Liver (tissue), 9 donors: ENCODE data around the gene CR1L. TPM values are rescaled to one million over a fixed set of nuclear protein-coding genes. Genes with fewer than 3 reads are reported as not detected.

ENCODE experiments used
- DNase-seq: peaks from one replicate; pipeline ENCODE4 v3.0.0-alpha.2; 2017; ENCODE audit warnings: low spot score
- H3K27ac ChIP-seq, 2 donors: one replicate each; pipeline ENCODE4 v1.7.0; 2013; ENCODE audit warnings: inconsistent platforms in 2 of 2, low read length in 2 of 2, control low read depth in 1 of 2, low read depth in 1 of 2, mild to moderate bottlenecking in 1 of 2
- H3K27me3 ChIP-seq, 4 donors: one replicate each; pipeline versions ENCODE4 v1.6.1 to v1.7.0; 2013; ENCODE audit warnings: low read length in 3 of 4, inconsistent platforms in 1 of 4, mild to moderate bottlenecking in 1 of 4, moderate library complexity in 1 of 4; ENCODE audit not compliant: control insufficient read depth in 4 of 4, insufficient read depth in 4 of 4
- H3K36me3 ChIP-seq, 4 donors: one replicate each; pipeline versions ENCODE4 v1.6.1 to v1.7.0; 2013; ENCODE audit warnings: low read length in 3 of 4, mild to moderate bottlenecking in 3 of 4, low read depth in 1 of 4, moderate library complexity in 1 of 4; ENCODE audit not compliant: control insufficient read depth in 4 of 4, insufficient read depth in 3 of 4
- H3K4me1 ChIP-seq, 4 donors: one replicate each; pipeline versions ENCODE4 v1.6.1 to v1.7.0; 2013; ENCODE audit warnings: low read length in 3 of 4, mild to moderate bottlenecking in 3 of 4, moderate library complexity in 1 of 4; ENCODE audit not compliant: control insufficient read depth in 4 of 4, insufficient read depth in 4 of 4
- H3K4me3 ChIP-seq, 3 donors: one replicate each; pipeline versions ENCODE4 v1.6.1 to v1.7.0; 2013; ENCODE audit warnings: low read length in 3 of 3, control low read depth in 1 of 3, low read depth in 1 of 3, mild to moderate bottlenecking in 1 of 3
- H3K9ac ChIP-seq, 2 donors: one replicate each; pipeline ENCODE4 v1.7.0; 2013; ENCODE audit warnings: low read length in 2 of 2, mild to moderate bottlenecking in 2 of 2, moderate library complexity in 2 of 2, control low read depth in 1 of 2, low read depth in 1 of 2
- H3K9me3 ChIP-seq, 4 donors: one replicate each; pipeline versions ENCODE4 v1.6.1 to v1.7.0; 2013; ENCODE audit warnings: low read length in 3 of 4; ENCODE audit not compliant: control insufficient read depth in 4 of 4
- ATF3 ChIP-seq: IDR thresholded peaks from 2 replicates; pipeline ENCODE4 v1.6.1; 2016; ENCODE audit warnings: antibody characterized with exemption
- EGR1 ChIP-seq, 2 donors: IDR thresholded peaks; 2 replicates each; pipeline ENCODE4 v1.6.1; 2016 to 2018; ENCODE audit warnings: antibody characterized with exemption in 2 of 2, low read depth in 2 of 2
- FOXA1 ChIP-seq: IDR thresholded peaks from 2 replicates; pipeline ENCODE4 v1.6.1; 2016; ENCODE audit warnings: antibody characterized with exemption
- GABPA ChIP-seq, 2 donors: IDR thresholded peaks in 1 of 2; conservative IDR thresholded peaks in 1 of 2; 2 replicates each; pipeline ENCODE4 v1.6.1; 2016; ENCODE audit warnings: antibody characterized with exemption in 2 of 2, mild to moderate bottlenecking in 1 of 2, moderate library complexity in 1 of 2
- HNF4A ChIP-seq, 2 donors: conservative IDR thresholded peaks; 2 replicates each; pipeline ENCODE4 v1.6.1; 2016; ENCODE audit warnings: antibody characterized with exemption in 2 of 2, mild to moderate bottlenecking in 2 of 2
- HNF4G ChIP-seq: IDR thresholded peaks from 2 replicates; pipeline ENCODE4 v1.6.1; 2016; ENCODE audit warnings: antibody characterized with exemption
- JUND ChIP-seq, 2 donors: IDR thresholded peaks; 2 replicates each; pipeline ENCODE4 v1.6.1; 2016; ENCODE audit warnings: antibody characterized with exemption in 2 of 2
- MAX ChIP-seq: IDR thresholded peaks from 2 replicates; pipeline ENCODE4 v1.6.1; 2016; ENCODE audit warnings: antibody characterized with exemption
- NR2F2 ChIP-seq: IDR thresholded peaks from 2 replicates; pipeline ENCODE4 v1.6.1; 2016; ENCODE audit warnings: antibody characterized with exemption
- RAD21 ChIP-seq, 2 donors: IDR thresholded peaks; 2 replicates each; pipeline ENCODE4 v1.6.1; 2016; ENCODE audit warnings: antibody characterized with exemption in 2 of 2, mild to moderate bottlenecking in 2 of 2
- REST ChIP-seq: IDR thresholded peaks from 2 replicates; pipeline ENCODE4 v1.6.1; 2016; ENCODE audit warnings: antibody characterized with exemption, mild to moderate bottlenecking
- RXRA ChIP-seq, 2 donors: IDR thresholded peaks; 2 replicates each; pipeline ENCODE4 v1.6.1; 2017 to 2018; ENCODE audit warnings: antibody characterized with exemption in 2 of 2, mild to moderate bottlenecking in 1 of 2
- SP1 ChIP-seq: IDR thresholded peaks from 2 replicates; pipeline ENCODE4 v1.6.1; 2018; ENCODE audit warnings: antibody characterized with exemption, mild to moderate bottlenecking
- TAF1 ChIP-seq: conservative IDR thresholded peaks from 2 replicates; pipeline ENCODE4 v1.6.1; 2016; ENCODE audit warnings: antibody characterized with exemption, mild to moderate bottlenecking
- ZBTB33 ChIP-seq: IDR thresholded peaks from 2 replicates; pipeline ENCODE4 v1.6.1; 2016; ENCODE audit warnings: antibody characterized with exemption
- WGBS: extraction: QIAGEN DNeasy Blood & Tissue Kit; methylation state at CpG from one replicate; pipeline ENCODE4 v1.1.7; 2013; 5-methylcytosine and 5-hydroxymethylcytosine counted together
- polyA plus RNA-seq, 2 donors: library from polyadenylated mRNA; stranded (reverse) in 1 of 2; unstranded in 1 of 2; fragments of 200-250 nt in 1 of 2; fragments of >200 nt in 1 of 2; fragmentation: Nextera tagmentation in 1 of 2; extraction: Ambion mirVana in 1 of 2; gene quantifications; one replicate each; pipeline versions ENCODE4 v1.2.1 to v1.2.3, GENCODE V29; 2013 to 2015
- total RNA-seq, 2 donors: library from RNA; depleted of rRNA; stranded (reverse); fragments of >200 nt; gene quantifications; one replicate each; pipeline ENCODE4 v1.2.3, GENCODE V29; 2014
- donor health status: healthy.
- donor health status: healthy.
- donor health status: healthy.
- donor health status: healthy.
- donor health status: healthy.

CR1L gene
- total and polyA plus RNA-seq, 4 donors, result 0.18 to 30.9 (median 0.42) TPM

- peak overlapping the region; percentile 45 to 51 for H3K27ac ChIP-seq
- TF ChIP-seq GABPA (IDR thresholded peaks at IDR 0.05 in 1 of 2, conservative IDR thresholded peaks at IDR 0.05 in 1 of 2) (no peak), ZBTB33 (no peak), RAD21 (IDR thresholded peaks at IDR 0.05) (no peak), JUND (IDR thresholded peaks at IDR 0.05) (no peak), ATF3 (no peak), MAX (no peak), HNF4A (conservative IDR thresholded peaks at IDR 0.05) (peak in 1 of 2 donors; percentile 16), NR2F2 (no peak)
- no peak overlapping the region for H3K4me3 ChIP-seq
- peaks cover 0 to 24% (median 20%) of the 10 kb centered on the region in 4 donors for H3K36me3 ChIP-seq
- no peaks in the 10 kb centered on the region for H3K27me3 ChIP-seq
- H3K9ac ChIP-seq, result no peak overlapping the region
- peaks cover 6 to 34% (median 28%) of the 10 kb centered on the region in 4 donors for H3K4me1 ChIP-seq
- DNase-seq, result no peak
- 28% methylated on average over 2 of the region's 2 CpGs for WGBS
- no peaks in the 10 kb centered on the region for H3K9me3 ChIP-seq
Measured at GRCh38 chr1:207755846-207756693, 111.1 kb downstream of the CR1L start.

GRCh38 chr1:207762622-207763021 lies 117.7 kb downstream of the CR1L start:
- 90% methylated on average over 13 of the region's 13 CpGs for WGBS
- TF ChIP-seq EGR1 (IDR thresholded peaks at IDR 0.05; ENCODE audit: low read depth in 2 of 2) (no peak), HNF4G (no peak), ATF3 (no peak), TAF1 (no peak)
- H3K36me3 ChIP-seq, result peaks cover 7 to 65% (median 52%) of the 10 kb centered on the region in 4 donors
- no peak for DNase-seq
- no peaks in the 10 kb centered on the region for H3K27me3 ChIP-seq
- H3K27ac ChIP-seq, result no peak overlapping the region
- peaks cover 0 to 2% (median 0%) of the 10 kb centered on the region in 4 donors for H3K4me1 ChIP-seq
- no peak overlapping the region for H3K4me3 ChIP-seq
- no peaks in the 10 kb centered on the region for H3K9me3 ChIP-seq
- H3K9ac ChIP-seq, result no peak overlapping the region

GRCh38 chr1:207763091-207763490 lies 118.2 kb downstream of the CR1L start:
- H3K27ac ChIP-seq, result no peak overlapping the region
- TF ChIP-seq JUND (IDR thresholded peaks at IDR 0.05) (no peak), NR2F2 (no peak), SP1 (no peak), HNF4A (conservative IDR thresholded peaks at IDR 0.05) (no peak), REST (no peak), EGR1 (IDR thresholded peaks at IDR 0.05; ENCODE audit: low read depth in 2 of 2) (no peak), GABPA (IDR thresholded peaks at IDR 0.05 in 1 of 2, conservative IDR thresholded peaks at IDR 0.05 in 1 of 2) (no peak), HNF4G (no peak), RXRA (IDR thresholded peaks at IDR 0.05) (no peak), FOXA1 (no peak), ZBTB33 (no peak), MAX (no peak)
- no peak overlapping the region for H3K9ac ChIP-seq
- DNase-seq, result no peak
- 97% methylated on average over 10 of the region's 10 CpGs for WGBS
- no peaks in the 10 kb centered on the region for H3K27me3 ChIP-seq
- H3K36me3 ChIP-seq, result peaks cover 7 to 61% (median 48%) of the 10 kb centered on the region in 4 donors
- no peak overlapping the region for H3K4me3 ChIP-seq
- peaks cover 0 to 2% (median 0%) of the 10 kb centered on the region in 4 donors for H3K4me1 ChIP-seq
- H3K9me3 ChIP-seq, result no peaks in the 10 kb centered on the region
